ENCODE measurements around the gene GNMT. TPM values are rescaled to one million over a fixed set of nuclear protein-coding genes. Genes with fewer than 3 reads are reported as not detected.

GNMT gene
- total and polyA plus RNA-seq, 2 of the 8 experiments (the other 6 are each of a cell fraction or from before 2014, with no cell fraction given) = 1.8 to 3.4 TPM

GRCh38 chr6:42938428-42938796 is 22.1 kb upstream of the GNMT start (continued):
- TF ChIP-seq CHD7 (IDR thresholded peaks at IDR 0.05; ENCODE audit: insufficient replicate concordance, low read length) (no peak), CHD2 (IDR thresholded peaks at IDR 0.05; ENCODE audit: low read length) (no peak), TAF1 (IDR thresholded peaks at IDR 0.05; ENCODE audit: low read depth, low read length) (no peak), RBBP5 (IDR thresholded peaks at IDR 0.05; ENCODE audit: borderline replicate concordance, low read depth, low read length) (no peak), POLR2A (IDR thresholded peaks at IDR 0.05; ENCODE audit: control extremely low read depth in 1 of 2, low read depth in 2 of 2, low read length in 2 of 2) (peak in 1 of 2 experiments; percentile 25; a peak in 1 of 3 replicates)

Measured in H1 (cell line).